C4-2B (cell line): ENCODE measurements around the gene PCDHA13.

ENCODE experiments used
- H3K27ac ChIP-seq: fragments of 450-650 bp; 2 replicates; pipeline ENCODE4 v1.5.1; 2017
- ZFX ChIP-seq: fragments of 450-650 bp; IDR thresholded peaks from 2 replicates; pipeline ENCODE4 v1.6.1; 2017
- TF ChIP-seq, protein P1 (sequence below): fragments of 450-650 bp; conservative IDR thresholded peaks from 2 replicates; pipeline ENCODE4 v1.5.1; 2017; ENCODE audit warnings: mild to moderate bottlenecking

The PCDHA13 gene

GRCh38 chr5:140882591-140882899 lies 621 bp downstream of the PCDHA13 start:
- no peak overlapping the region for H3K27ac ChIP-seq
- TF ChIP-seq ZFX, result no peak
- TF ChIP-seq, protein P1, sequence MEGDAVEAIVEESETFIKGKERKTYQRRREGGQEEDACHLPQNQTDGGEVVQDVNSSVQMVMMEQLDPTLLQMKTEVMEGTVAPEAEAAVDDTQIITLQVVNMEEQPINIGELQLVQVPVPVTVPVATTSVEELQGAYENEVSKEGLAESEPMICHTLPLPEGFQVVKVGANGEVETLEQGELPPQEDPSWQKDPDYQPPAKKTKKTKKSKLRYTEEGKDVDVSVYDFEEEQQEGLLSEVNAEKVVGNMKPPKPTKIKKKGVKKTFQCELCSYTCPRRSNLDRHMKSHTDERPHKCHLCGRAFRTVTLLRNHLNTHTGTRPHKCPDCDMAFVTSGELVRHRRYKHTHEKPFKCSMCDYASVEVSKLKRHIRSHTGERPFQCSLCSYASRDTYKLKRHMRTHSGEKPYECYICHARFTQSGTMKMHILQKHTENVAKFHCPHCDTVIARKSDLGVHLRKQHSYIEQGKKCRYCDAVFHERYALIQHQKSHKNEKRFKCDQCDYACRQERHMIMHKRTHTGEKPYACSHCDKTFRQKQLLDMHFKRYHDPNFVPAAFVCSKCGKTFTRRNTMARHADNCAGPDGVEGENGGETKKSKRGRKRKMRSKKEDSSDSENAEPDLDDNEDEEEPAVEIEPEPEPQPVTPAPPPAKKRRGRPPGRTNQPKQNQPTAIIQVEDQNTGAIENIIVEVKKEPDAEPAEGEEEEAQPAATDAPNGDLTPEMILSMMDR, result peak; percentile 54

DNA sequence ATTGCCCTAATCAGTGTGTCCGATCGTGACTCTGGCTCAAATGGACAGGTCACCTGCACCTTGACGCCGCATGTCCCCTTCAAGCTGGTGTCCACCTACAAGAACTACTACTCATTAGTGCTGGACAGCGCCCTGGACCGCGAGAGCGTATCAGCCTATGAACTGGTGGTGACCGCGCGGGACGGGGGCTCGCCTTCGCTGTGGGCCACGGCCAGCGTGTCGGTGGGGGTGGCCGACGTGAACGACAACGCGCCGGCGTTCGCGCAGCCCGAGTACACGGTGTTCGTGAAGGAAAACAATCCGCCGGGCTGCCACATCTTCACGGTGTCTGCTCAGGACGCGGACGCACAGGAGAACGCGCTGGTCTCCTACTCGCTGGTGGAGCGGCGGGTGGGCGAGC lies 1.4 kb downstream of the PCDHA13 start:
- TF ChIP-seq ZFX, result no peak
- TF ChIP-seq, protein P1, result no peak
- H3K27ac ChIP-seq, result no peak overlapping the region

GRCh38 chr5:140883927-140884697 lies 2.2 kb downstream of the PCDHA13 start:
- TF ChIP-seq ZFX, result no peak
- TF ChIP-seq, protein P1, result no peak
- no peak overlapping the region for H3K27ac ChIP-seq

- H3K27ac ChIP-seq, result no peak overlapping the region
- TF ChIP-seq ZFX, result no peak
- TF ChIP-seq, protein P1, result no peak
Measured at GRCh38 chr5:140916325-140916724, 34.4 kb downstream of the PCDHA13 start.

DNA sequence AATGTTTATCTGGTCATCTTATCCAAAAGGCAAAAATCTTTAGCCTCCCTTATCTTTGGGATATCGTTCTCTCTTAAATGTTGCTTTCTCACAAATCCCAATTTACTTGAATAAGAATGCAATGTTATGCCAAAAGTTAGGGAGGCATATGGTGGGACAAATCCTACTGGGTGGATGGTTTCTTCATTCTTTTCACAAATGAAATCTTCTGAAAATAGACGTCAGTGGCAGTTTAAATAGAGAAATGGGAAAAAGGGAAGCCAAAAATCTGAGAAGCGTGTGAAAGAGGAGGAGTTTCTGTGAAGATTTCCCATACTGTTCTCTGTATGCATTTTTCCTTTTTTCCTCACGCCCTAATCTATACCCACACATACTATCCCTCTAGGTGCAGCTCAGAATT lies 41.7 kb downstream of the PCDHA13 start:
- no peak for TF ChIP-seq ZFX
- TF ChIP-seq, protein P1, result no peak
- H3K27ac ChIP-seq, result no peak overlapping the region

GRCh38 chr5:140925806-140926442 lies 44.0 kb downstream of the PCDHA13 start, which contains the start of gene PCDHAC1:
TSS of gene PCDHAC1 (plus strand) at chr5:140926299. CDS start at chr5:140926893, 594 bp downstream.
- no peak within 1 kb of the TSS for H3K27ac ChIP-seq

GRCh38 chr5:140926443-140927227 lies 44.7 kb downstream of the PCDHA13 start:
- H3K27ac ChIP-seq, result no peak overlapping the region
- TF ChIP-seq, protein P1, result peak; percentile 82
- TF ChIP-seq ZFX, result no peak

More at GRCh38 chr5:140925806-140926442, 44.0 kb downstream of the PCDHA13 start, which contains the start of gene PCDHAC1:
- no peak for TF ChIP-seq ZFX
